OCI-LY1 (cell line): ENCODE results near the gene TVP23A.

Source experiments
- H2AFZ ChIP-seq: fragments of 200-600 bp; sonication (generic), shearing (Covaris generic); 2 replicates; pipeline ENCODE4 v1.6.0; 2014; ENCODE audit warnings: antibody characterized with exemption, mild to moderate bottlenecking, low read length
- H3F3A ChIP-seq: fragments of 200-600 bp; sonication (generic), shearing (Covaris generic); 2 replicates; pipeline ENCODE4 v1.6.0; 2014; ENCODE audit warnings: mild to moderate bottlenecking, antibody characterized with exemption, low read length, moderate library complexity; ENCODE audit not compliant: insufficient read depth
- H3K27ac ChIP-seq: fragments of 200-600 bp; sonication (generic); 2 replicates; pipeline ENCODE4 v1.5.1; 2014; ENCODE audit warnings: low read length, mixed run types, mild to moderate bottlenecking, low read depth; ENCODE audit not compliant: poor library complexity, severe bottlenecking
- H3K27me3 ChIP-seq: fragments of 200-600 bp; sonication (generic); 2 replicates; pipeline ENCODE4 v1.6.0; 2014; ENCODE audit warnings: antibody characterized with exemption, mild to moderate bottlenecking, low read length, moderate library complexity; ENCODE audit not compliant: insufficient read depth
- H3K36me3 ChIP-seq: fragments of 200-600 bp; sonication (generic); 2 replicates; pipeline ENCODE4 v1.6.1; 2014; ENCODE audit warnings: mild to moderate bottlenecking, antibody characterized with exemption, low read length, moderate library complexity, mixed read lengths; ENCODE audit not compliant: insufficient read depth
- H3K4me1 ChIP-seq: fragments of 200-600 bp; sonication (generic); 2 replicates; pipeline ENCODE4 v1.5.1; 2014; ENCODE audit warnings: mild to moderate bottlenecking, low read length, moderate library complexity; ENCODE audit not compliant: insufficient read depth, severe bottlenecking
- H3K4me2 ChIP-seq: fragments of 200-600 bp; sonication (generic), shearing (Covaris generic); 2 replicates; pipeline ENCODE4 v1.6.1; 2014; ENCODE audit warnings: low read length
- H3K4me3 ChIP-seq: fragments of 200-600 bp; sonication (generic); 2 replicates; pipeline ENCODE4 v1.5.1; 2014; ENCODE audit warnings: low read length, low read depth, mild to moderate bottlenecking, mixed read lengths; ENCODE audit not compliant: poor library complexity, severe bottlenecking
- H3K79me2 ChIP-seq: fragments of 200-600 bp; shearing (Covaris generic); 2 replicates; pipeline ENCODE4 v1.6.1; 2016; ENCODE audit warnings: mixed run types, low read length, mixed read lengths; ENCODE audit not compliant: insufficient read depth
- H3K9ac ChIP-seq: fragments of 200-600 bp; sonication (generic), shearing (Covaris generic); 2 replicates; pipeline ENCODE4 v1.6.1; 2014; ENCODE audit warnings: mild to moderate bottlenecking, low read length, mixed read lengths
- H3K9me2 ChIP-seq: fragments of 200-600 bp; sonication (generic), shearing (Covaris generic); 2 replicates; pipeline ENCODE4 v1.6.1; 2014; ENCODE audit warnings: low read depth, mild to moderate bottlenecking, low read length, mixed read lengths
- H3K9me3 ChIP-seq: fragments of 200-600 bp; shearing (Covaris generic); 2 replicates; pipeline ENCODE4 v1.6.1; 2014; ENCODE audit warnings: low read length, mixed read lengths
- H4K20me1 ChIP-seq: fragments of 200-600 bp; sonication (generic), shearing (Covaris generic); 2 replicates; pipeline ENCODE4 v1.6.0; 2016; ENCODE audit warnings: mild to moderate bottlenecking, low read length; ENCODE audit not compliant: insufficient read depth
- CTCF ChIP-seq: fragments of 200-600 bp; sonication (generic), shearing (Covaris generic); IDR thresholded peaks from 2 replicates; pipeline ENCODE4 v1.5.1; 2017; ENCODE audit warnings: mild to moderate bottlenecking, antibody characterized with exemption, low read length, moderate library complexity, mixed read lengths
- EZH2 ChIP-seq: fragments of 200-600 bp; sonication (generic), shearing (Covaris generic); IDR thresholded peaks from 2 replicates; pipeline ENCODE4 v1.8.0; 2017; ENCODE audit warnings: borderline replicate concordance, mixed run types, mild to moderate bottlenecking, antibody characterized with exemption, low read length, moderate library complexity, mixed read lengths

TVP23A gene

GRCh38 chr16:10731790-10732189, 86.8 kb downstream of the TVP23A start:
- Histone ChIP-seq H3K9me2 (no peaks in the 10 kb centered on the region), H3K27me3 (no peaks in the 10 kb centered on the region), H3K4me2 (no peak overlapping the region), H3K4me3 (no peak overlapping the region), H3K9me3 (peaks cover 4% of the 10 kb centered on the region), H2AFZ (no peak overlapping the region), H4K20me1 (no peaks in the 10 kb centered on the region), H3K36me3 (no peaks in the 10 kb centered on the region; the same call in 1 of the 2 replicates), H3K27ac (no peak overlapping the region), H3K4me1 (peaks cover 10% of the 10 kb centered on the region), H3K79me2 (no peaks in the 10 kb centered on the region), H3K9ac (no peak overlapping the region), H3F3A (no peaks in the 10 kb centered on the region)
- TF ChIP-seq CTCF, result no peak

GRCh38 chr16:10729104-10730048, 89.2 kb downstream of the TVP23A start:
- H3K4me2 ChIP-seq, result no peak overlapping the region
- no peak overlapping the region for H3K27ac ChIP-seq
- H3K79me2 ChIP-seq, result no peaks in the 10 kb centered on the region
- no peak for TF ChIP-seq EZH2
- TF ChIP-seq CTCF, result no peak
- no peak overlapping the region for H2AFZ ChIP-seq
- no peak overlapping the region for H3K4me3 ChIP-seq
- H3K36me3 ChIP-seq, result no peaks in the 10 kb centered on the region; the same call in 1 of the 2 replicates
- no peak overlapping the region for H3K9ac ChIP-seq
- H3K9me3 ChIP-seq, result peaks cover 4% of the 10 kb centered on the region
- H3F3A ChIP-seq, result no peaks in the 10 kb centered on the region
- no peaks in the 10 kb centered on the region for H4K20me1 ChIP-seq
- no peaks in the 10 kb centered on the region for H3K9me2 ChIP-seq
- H3K27me3 ChIP-seq, result no peaks in the 10 kb centered on the region
- peaks cover 8% of the 10 kb centered on the region for H3K4me1 ChIP-seq

GRCh38 chr16:10728003-10728887, 90.3 kb downstream of the TVP23A start:
- no peak overlapping the region for H3K9ac ChIP-seq

More at GRCh38 chr16:10728003-10728887, 90.3 kb downstream of the TVP23A start:
- Histone ChIP-seq H3K36me3 (no peaks in the 10 kb centered on the region; the same call in 1 of the 2 replicates), H3F3A (no peaks in the 10 kb centered on the region), H3K27me3 (no peaks in the 10 kb centered on the region), H3K9me3 (peaks cover 3% of the 10 kb centered on the region), H3K4me2 (no peak overlapping the region), H3K27ac (no peak overlapping the region), H3K4me1 (peaks cover 8% of the 10 kb centered on the region), H2AFZ (no peak overlapping the region), H3K9me2 (no peaks in the 10 kb centered on the region), H4K20me1 (no peaks in the 10 kb centered on the region), H3K4me3 (no peak overlapping the region), H3K79me2 (no peaks in the 10 kb centered on the region)
- TF ChIP-seq CTCF (no peak), EZH2 (no peak)
